ENCODE results near the gene FMN1. TPM values are rescaled to one million over a fixed set of nuclear protein-coding genes. Genes with fewer than 3 reads are reported as not detected.

FMN1 gene
- polyA plus RNA-seq, 2 donors, result 1.0 to 2.1 TPM

DNA sequence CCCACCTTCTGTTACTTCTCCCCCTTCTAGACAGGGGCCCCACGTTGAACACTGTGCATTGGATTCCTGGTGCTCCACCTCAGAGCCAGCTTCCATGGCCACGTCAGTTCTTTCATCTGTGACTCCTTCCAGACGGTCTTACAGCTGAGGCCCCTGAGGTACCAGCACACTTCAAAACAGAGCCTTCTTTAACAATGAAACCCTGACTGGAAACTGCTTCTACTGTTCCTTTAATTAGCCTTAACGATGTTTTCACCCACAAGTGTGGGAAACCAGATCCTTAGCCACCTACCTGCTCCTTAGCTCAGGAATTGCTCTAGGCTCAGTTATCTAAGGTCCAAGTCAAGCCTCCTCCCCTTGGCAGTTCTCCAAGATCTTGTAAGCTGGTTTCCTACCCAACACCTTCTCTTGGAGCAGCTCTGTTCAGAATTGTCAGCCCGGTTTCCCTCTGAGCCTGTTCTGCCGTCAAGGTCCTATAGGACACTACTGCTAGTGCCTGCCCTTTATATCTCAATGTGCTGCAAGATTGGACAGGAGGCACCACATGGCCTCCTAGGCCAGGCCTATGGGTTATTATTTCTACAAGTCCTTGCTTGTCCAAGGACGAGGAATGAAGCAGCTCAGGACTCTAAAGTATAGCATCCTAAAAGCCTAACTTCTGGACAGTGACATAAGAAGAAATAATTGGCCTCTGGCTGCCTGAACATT lies 80.7 kb downstream of the FMN1 start:
- H3K27ac ChIP-seq (ENCODE audit: low read depth in 2 of 2, low read length in 1 of 2), result no peak overlapping the region
- H3K27me3 ChIP-seq (ENCODE audit: control insufficient read depth in 1 of 2, insufficient read depth in 2 of 2, low read length in 2 of 2), result no peaks in the 10 kb centered on the region
- no peaks in the 10 kb centered on the region for H3K36me3 ChIP-seq (ENCODE audit: control insufficient read depth in 2 of 2, insufficient read depth in 2 of 2, low read length in 1 of 2)
- no peaks in the 10 kb centered on the region for H3K9me3 ChIP-seq (ENCODE audit: control insufficient read depth in 2 of 2, insufficient read depth in 1 of 2, low read depth in 1 of 2, low read length in 1 of 2)
- no peak overlapping the region for H3K4me3 ChIP-seq (ENCODE audit: low read depth in 1 of 2, low read length in 2 of 2)
- 57 to 63% methylated on average over 7 of the region's 7 CpGs for WGBS, 2 donors
- H3K4me1 ChIP-seq (ENCODE audit: control insufficient read depth in 2 of 2, insufficient read depth in 2 of 2, low read length in 1 of 2), result peaks cover 0 to 2% of the 10 kb centered on the region in 2 donors

DNA sequence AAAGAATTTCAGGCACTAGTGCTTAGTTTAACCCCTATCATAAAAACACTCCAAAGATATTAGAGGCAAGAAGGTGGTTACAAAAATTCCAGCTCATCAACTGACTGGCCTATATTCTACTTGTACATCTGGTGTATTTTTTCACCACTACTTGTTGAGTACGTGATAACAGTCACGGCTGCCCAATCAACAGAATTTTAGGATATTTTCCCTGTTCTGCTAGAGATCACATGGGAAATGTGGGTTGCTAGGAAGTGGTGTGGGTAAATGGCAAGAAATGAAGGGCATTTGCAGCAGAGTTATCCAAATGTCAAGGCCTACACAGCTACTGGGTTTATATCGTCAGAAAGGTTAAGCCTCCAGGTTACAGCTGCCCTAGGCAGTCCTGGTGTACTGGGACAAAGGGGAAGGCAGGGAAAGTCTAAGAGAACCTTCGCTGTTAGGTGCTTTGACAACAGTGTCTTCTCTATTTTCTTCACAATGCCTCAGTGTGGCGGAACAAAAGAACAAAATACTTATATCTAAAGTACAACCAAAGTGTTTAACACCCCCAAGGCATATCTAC lies 81.9 kb downstream of the FMN1 start:
- no peak overlapping the region for H3K27ac ChIP-seq (ENCODE audit: low read depth in 2 of 2, low read length in 1 of 2)

DNA sequence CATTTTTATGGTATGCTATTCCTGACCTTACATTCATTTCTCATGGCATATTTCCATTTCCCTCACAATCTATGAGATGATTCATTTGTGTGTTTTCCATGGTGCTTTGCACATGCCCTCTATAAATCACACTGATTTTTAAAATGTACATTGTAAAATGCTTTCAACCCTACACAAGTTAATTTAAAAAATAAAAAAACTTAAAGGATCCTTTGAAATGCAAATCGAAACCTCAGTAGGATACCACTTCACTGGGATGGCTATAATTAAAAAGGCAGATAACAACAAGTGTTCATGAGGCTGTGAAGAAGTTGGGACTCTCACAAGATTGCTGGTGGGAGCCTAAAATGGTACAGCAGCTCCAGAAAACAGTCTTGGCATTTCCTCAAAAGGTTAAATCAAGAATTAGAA lies 83.5 kb downstream of the FMN1 start:
- Histone ChIP-seq H3K27ac (ENCODE audit: low read depth in 2 of 2, low read length in 1 of 2) (no peak overlapping the region), H3K4me3 (ENCODE audit: low read depth in 1 of 2, low read length in 2 of 2) (no peak overlapping the region), H3K9me3 (ENCODE audit: control insufficient read depth in 2 of 2, insufficient read depth in 1 of 2, low read depth in 1 of 2, low read length in 1 of 2) (no peaks in the 10 kb centered on the region), H3K36me3 (ENCODE audit: control insufficient read depth in 2 of 2, insufficient read depth in 2 of 2, low read length in 1 of 2) (no peaks in the 10 kb centered on the region), H3K27me3 (ENCODE audit: control insufficient read depth in 1 of 2, insufficient read depth in 2 of 2, low read length in 2 of 2) (no peaks in the 10 kb centered on the region), H3K4me1 (ENCODE audit: control insufficient read depth in 2 of 2, insufficient read depth in 2 of 2, low read length in 1 of 2) (peaks cover 0 to 2% of the 10 kb centered on the region in 2 donors)
- WGBS, 2 donors, result 28 to 29% methylated on average over 1 of the region's 1 CpG

More for the DNA sequence above, 81.9 kb downstream of the FMN1 start:
- Histone ChIP-seq H3K4me1 (ENCODE audit: control insufficient read depth in 2 of 2, insufficient read depth in 2 of 2, low read length in 1 of 2) (peaks cover 0 to 2% of the 10 kb centered on the region in 2 donors), H3K4me3 (ENCODE audit: low read depth in 1 of 2, low read length in 2 of 2) (no peak overlapping the region), H3K36me3 (ENCODE audit: control insufficient read depth in 2 of 2, insufficient read depth in 2 of 2, low read length in 1 of 2) (no peaks in the 10 kb centered on the region), H3K27me3 (ENCODE audit: control insufficient read depth in 1 of 2, insufficient read depth in 2 of 2, low read length in 2 of 2) (no peaks in the 10 kb centered on the region), H3K9me3 (ENCODE audit: control insufficient read depth in 2 of 2, insufficient read depth in 1 of 2, low read depth in 1 of 2, low read length in 1 of 2) (no peaks in the 10 kb centered on the region)
- 85 to 89% methylated on average over 5 of the region's 5 CpGs for WGBS, 2 donors

DNA sequence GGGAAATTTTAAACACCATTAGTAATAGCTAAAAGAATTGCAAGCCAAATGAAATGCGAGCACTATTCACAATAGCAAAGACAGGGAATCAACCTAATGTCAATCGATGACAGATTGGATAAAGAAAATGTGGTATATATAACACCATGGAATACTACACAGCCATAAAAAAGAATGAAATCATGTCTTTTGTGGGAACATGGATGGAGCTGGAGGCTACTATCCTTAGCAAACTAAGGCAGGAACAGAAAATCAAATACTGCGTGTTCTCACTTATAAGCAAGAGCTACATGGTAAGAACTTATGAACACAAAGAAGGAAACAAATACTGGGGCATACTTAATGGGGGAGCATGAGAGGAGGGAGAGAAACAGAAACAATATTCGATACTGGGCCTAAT lies 85.2 kb downstream of the FMN1 start:
- no peak overlapping the region for H3K27ac ChIP-seq (ENCODE audit: low read depth in 2 of 2, low read length in 1 of 2)
- no peaks in the 10 kb centered on the region for H3K9me3 ChIP-seq (ENCODE audit: control insufficient read depth in 2 of 2, insufficient read depth in 1 of 2, low read depth in 1 of 2, low read length in 1 of 2)
- no peaks in the 10 kb centered on the region for H3K27me3 ChIP-seq (ENCODE audit: control insufficient read depth in 1 of 2, insufficient read depth in 2 of 2, low read length in 2 of 2)
- H3K4me3 ChIP-seq (ENCODE audit: low read depth in 1 of 2, low read length in 2 of 2), result no peak overlapping the region
- H3K4me1 ChIP-seq (ENCODE audit: control insufficient read depth in 2 of 2, insufficient read depth in 2 of 2, low read length in 1 of 2), result peaks cover 0 to 2% of the 10 kb centered on the region in 2 donors
- WGBS, 2 donors, result 92 to 93% methylated on average over 4 of the region's 4 CpGs
- H3K36me3 ChIP-seq (ENCODE audit: control insufficient read depth in 2 of 2, insufficient read depth in 2 of 2, low read length in 1 of 2), result no peaks in the 10 kb centered on the region

DNA sequence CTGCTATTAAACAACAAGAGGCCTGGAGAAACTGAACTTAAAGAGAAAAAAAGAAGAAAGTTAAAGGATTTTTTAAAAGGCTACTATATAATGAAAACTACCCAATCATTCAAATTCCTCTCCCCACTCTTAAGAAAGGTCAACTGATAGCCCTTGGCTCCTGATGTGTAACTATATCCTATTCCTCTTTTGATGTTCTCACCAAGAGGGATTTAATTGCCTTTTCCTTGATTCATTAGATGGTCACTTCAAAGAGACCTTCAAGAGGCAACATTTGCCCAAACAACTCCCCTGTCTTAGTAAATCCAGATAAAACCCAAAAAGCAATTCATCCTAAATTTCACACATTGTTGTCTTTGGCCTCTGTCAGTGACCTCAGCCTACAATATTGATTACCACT lies 86.0 kb downstream of the FMN1 start:
- Histone ChIP-seq H3K4me1 (ENCODE audit: control insufficient read depth in 2 of 2, insufficient read depth in 2 of 2, low read length in 1 of 2) (no peaks in the 10 kb centered on the region), H3K27me3 (ENCODE audit: control insufficient read depth in 1 of 2, insufficient read depth in 2 of 2, low read length in 2 of 2) (no peaks in the 10 kb centered on the region), H3K9me3 (ENCODE audit: control insufficient read depth in 2 of 2, insufficient read depth in 1 of 2, low read depth in 1 of 2, low read length in 1 of 2) (no peaks in the 10 kb centered on the region), H3K36me3 (ENCODE audit: control insufficient read depth in 2 of 2, insufficient read depth in 2 of 2, low read length in 1 of 2) (no peaks in the 10 kb centered on the region), H3K4me3 (ENCODE audit: low read depth in 1 of 2, low read length in 2 of 2) (no peak overlapping the region), H3K27ac (ENCODE audit: low read depth in 2 of 2, low read length in 1 of 2) (no peak overlapping the region)

DNA sequence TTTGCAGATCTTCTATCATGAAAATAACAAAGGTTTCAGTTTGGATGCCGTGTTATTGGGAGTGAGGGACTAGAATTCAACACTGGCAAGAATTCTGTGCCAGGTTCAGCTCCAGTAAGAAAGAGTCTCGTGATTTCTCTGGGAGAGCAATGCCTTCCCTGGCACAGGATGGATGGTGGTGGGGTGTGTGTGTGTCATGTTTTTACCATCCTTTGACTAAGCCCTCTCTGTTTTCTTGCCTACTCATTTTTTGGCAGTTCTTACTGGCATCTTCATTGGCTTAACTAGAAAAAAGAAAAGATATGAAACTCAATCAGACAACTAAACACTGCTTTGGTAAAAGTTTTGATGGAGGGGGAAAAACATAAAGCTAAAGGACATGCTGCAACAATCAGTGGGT lies 86.6 kb downstream of the FMN1 start:
- Histone ChIP-seq H3K4me3 (ENCODE audit: low read depth in 1 of 2, low read length in 2 of 2) (no peak overlapping the region), H3K36me3 (ENCODE audit: control insufficient read depth in 2 of 2, insufficient read depth in 2 of 2, low read length in 1 of 2) (no peaks in the 10 kb centered on the region), H3K27me3 (ENCODE audit: control insufficient read depth in 1 of 2, insufficient read depth in 2 of 2, low read length in 2 of 2) (no peaks in the 10 kb centered on the region), H3K4me1 (ENCODE audit: control insufficient read depth in 2 of 2, insufficient read depth in 2 of 2, low read length in 1 of 2) (no peaks in the 10 kb centered on the region), H3K27ac (ENCODE audit: low read depth in 2 of 2, low read length in 1 of 2) (no peak overlapping the region), H3K9me3 (ENCODE audit: control insufficient read depth in 2 of 2, insufficient read depth in 1 of 2, low read depth in 1 of 2, low read length in 1 of 2) (no peaks in the 10 kb centered on the region)
- 43 to 66% methylated on average over 2 of the region's 2 CpGs for WGBS, 2 donors

DNA sequence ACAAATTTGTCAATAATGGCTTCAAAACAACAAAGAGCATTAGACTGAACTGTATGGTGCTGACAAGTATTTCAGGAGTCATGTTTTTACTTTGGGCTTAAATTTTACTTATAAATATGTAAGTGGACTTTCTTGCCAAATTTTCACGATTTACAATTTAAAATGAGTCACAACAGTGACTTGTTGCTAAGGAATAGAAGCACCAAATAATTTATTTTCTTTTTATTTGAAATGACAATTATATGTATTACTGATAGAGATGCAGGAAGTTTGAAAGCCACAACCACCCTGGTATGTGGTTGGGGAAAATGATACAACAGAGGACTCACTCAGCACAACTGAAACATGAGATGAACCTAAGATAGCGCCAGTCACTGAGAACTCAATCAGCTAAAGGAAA lies 90.3 kb downstream of the FMN1 start:
- no peaks in the 10 kb centered on the region for H3K27me3 ChIP-seq (ENCODE audit: control insufficient read depth in 1 of 2, insufficient read depth in 2 of 2, low read length in 2 of 2)
- 30 to 31% methylated on average over 2 of the region's 2 CpGs for WGBS, 2 donors
- H3K27ac ChIP-seq (ENCODE audit: low read depth in 2 of 2, low read length in 1 of 2), result no peak overlapping the region
- no peak overlapping the region for H3K4me3 ChIP-seq (ENCODE audit: low read depth in 1 of 2, low read length in 2 of 2)
- no peaks in the 10 kb centered on the region for H3K9me3 ChIP-seq (ENCODE audit: control insufficient read depth in 2 of 2, insufficient read depth in 1 of 2, low read depth in 1 of 2, low read length in 1 of 2)
- no peaks in the 10 kb centered on the region for H3K36me3 ChIP-seq (ENCODE audit: control insufficient read depth in 2 of 2, insufficient read depth in 2 of 2, low read length in 1 of 2)
- no peaks in the 10 kb centered on the region for H3K4me1 ChIP-seq (ENCODE audit: control insufficient read depth in 2 of 2, insufficient read depth in 2 of 2, low read length in 1 of 2)

DNA sequence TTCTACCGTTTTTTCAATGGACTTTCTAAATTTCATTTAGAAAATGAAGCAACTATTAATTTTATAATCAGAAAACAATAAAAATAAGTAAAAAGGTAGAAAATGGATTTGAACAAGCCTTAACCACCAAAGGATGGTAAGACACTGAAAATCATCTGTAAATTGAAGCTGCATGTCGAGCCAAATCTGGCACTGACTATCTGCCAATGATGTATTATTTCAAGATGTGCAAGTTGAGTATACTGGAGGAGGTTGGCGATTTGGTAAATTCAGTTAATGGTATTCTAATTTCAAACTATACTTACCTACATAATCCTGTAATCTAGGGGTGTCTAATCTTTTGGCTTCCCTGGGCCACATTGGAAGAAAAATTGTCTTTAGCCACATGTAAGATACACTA lies 93.5 kb downstream of the FMN1 start:
- no peaks in the 10 kb centered on the region for H3K27me3 ChIP-seq (ENCODE audit: control insufficient read depth in 1 of 2, insufficient read depth in 2 of 2, low read length in 2 of 2)
- H3K36me3 ChIP-seq (ENCODE audit: control insufficient read depth in 2 of 2, insufficient read depth in 2 of 2, low read length in 1 of 2), result no peaks in the 10 kb centered on the region
- H3K27ac ChIP-seq (ENCODE audit: low read depth in 2 of 2, low read length in 1 of 2), result no peak overlapping the region
- H3K4me3 ChIP-seq (ENCODE audit: low read depth in 1 of 2, low read length in 2 of 2), result no peak overlapping the region
- no peaks in the 10 kb centered on the region for H3K9me3 ChIP-seq (ENCODE audit: control insufficient read depth in 2 of 2, insufficient read depth in 1 of 2, low read depth in 1 of 2, low read length in 1 of 2)
- WGBS, 2 donors, result 81 to 82% methylated on average over 3 of the region's 3 CpGs
- no peaks in the 10 kb centered on the region for H3K4me1 ChIP-seq (ENCODE audit: control insufficient read depth in 2 of 2, insufficient read depth in 2 of 2, low read length in 1 of 2)

DNA sequence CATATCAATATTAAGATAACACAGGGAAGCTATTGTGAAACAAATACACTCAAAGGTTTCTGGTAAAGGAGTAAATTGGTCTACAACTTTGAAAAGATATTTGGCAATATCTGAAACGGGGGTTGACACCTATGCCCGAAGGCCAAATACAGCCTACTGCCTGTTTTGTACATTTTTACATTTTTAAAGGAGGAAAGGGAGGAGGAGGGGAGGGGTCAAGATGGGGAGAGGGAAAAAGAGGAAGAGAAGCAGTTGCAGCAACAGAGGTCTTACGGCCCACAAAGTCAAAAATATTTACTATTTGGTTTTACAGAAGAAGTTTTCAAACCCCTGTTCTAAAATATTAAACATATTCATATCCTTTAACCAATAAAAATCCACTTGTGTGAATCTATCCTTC lies 94.2 kb downstream of the FMN1 start:
- Histone ChIP-seq H3K27me3 (ENCODE audit: control insufficient read depth in 1 of 2, insufficient read depth in 2 of 2, low read length in 2 of 2) (no peaks in the 10 kb centered on the region), H3K4me1 (ENCODE audit: control insufficient read depth in 2 of 2, insufficient read depth in 2 of 2, low read length in 1 of 2) (no peaks in the 10 kb centered on the region), H3K4me3 (ENCODE audit: low read depth in 1 of 2, low read length in 2 of 2) (no peak overlapping the region), H3K9me3 (ENCODE audit: control insufficient read depth in 2 of 2, insufficient read depth in 1 of 2, low read depth in 1 of 2, low read length in 1 of 2) (no peaks in the 10 kb centered on the region), H3K36me3 (ENCODE audit: control insufficient read depth in 2 of 2, insufficient read depth in 2 of 2, low read length in 1 of 2) (no peaks in the 10 kb centered on the region), H3K27ac (ENCODE audit: low read depth in 2 of 2, low read length in 1 of 2) (no peak overlapping the region)
- 74 to 77% methylated on average over 3 of the region's 3 CpGs for WGBS, 2 donors

DNA sequence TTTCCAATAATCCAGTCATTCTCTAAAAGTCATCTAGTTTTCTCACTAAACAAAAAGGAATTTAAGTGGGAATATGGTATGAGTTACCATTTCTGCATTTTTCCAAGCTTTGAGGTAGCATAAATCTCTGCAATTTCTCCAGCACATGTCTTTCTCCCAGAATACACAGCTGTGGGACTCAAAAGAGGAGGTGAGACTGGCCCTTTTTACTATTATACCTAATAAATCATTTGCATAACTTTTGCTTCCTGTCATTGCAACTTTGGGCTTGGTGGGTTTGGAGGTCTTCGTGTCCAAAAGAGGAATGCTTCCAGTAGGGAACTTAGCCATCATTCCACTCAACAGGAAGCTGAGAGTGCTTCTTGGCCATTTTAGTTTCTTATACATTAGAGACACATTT lies 94.8 kb downstream of the FMN1 start:
- Histone ChIP-seq H3K36me3 (ENCODE audit: control insufficient read depth in 2 of 2, insufficient read depth in 2 of 2, low read length in 1 of 2) (no peaks in the 10 kb centered on the region), H3K27ac (ENCODE audit: low read depth in 2 of 2, low read length in 1 of 2) (no peak overlapping the region), H3K4me3 (ENCODE audit: low read depth in 1 of 2, low read length in 2 of 2) (no peak overlapping the region), H3K9me3 (ENCODE audit: control insufficient read depth in 2 of 2, insufficient read depth in 1 of 2, low read depth in 1 of 2, low read length in 1 of 2) (no peaks in the 10 kb centered on the region), H3K27me3 (ENCODE audit: control insufficient read depth in 1 of 2, insufficient read depth in 2 of 2, low read length in 2 of 2) (no peaks in the 10 kb centered on the region), H3K4me1 (ENCODE audit: control insufficient read depth in 2 of 2, insufficient read depth in 2 of 2, low read length in 1 of 2) (no peaks in the 10 kb centered on the region)
- WGBS, 2 donors, result 53 to 54% methylated on average over 1 of the region's 1 CpG

Data from esophagus (tissue), 2 donors.